Erythroblast (primary cell): ENCODE data around the gene GIMAP8.
"Not testable (repeated sequence)": the region's sequence is repeated elsewhere in the genome, so short reads cannot be mapped to it uniquely, and the experiment has no call there.

Experiments
- DNase-seq, 2 experiments: peaks; one replicate each; lab custom pipeline; 2025; lab: John Stamatoyannopoulos, UW
- GATA1 ChIP-seq: IDR thresholded peaks from 2 replicates; pipeline ENCODE4 v1.6.1; 2011; ENCODE audit warnings: low read depth, mild to moderate bottlenecking, control low read depth, low read length, moderate library complexity
- POLR2A ChIP-seq: IDR thresholded peaks from 2 replicates; pipeline ENCODE4 v1.6.1; 2011; ENCODE audit warnings: mild to moderate bottlenecking, low read length

GIMAP8 gene

DNA sequence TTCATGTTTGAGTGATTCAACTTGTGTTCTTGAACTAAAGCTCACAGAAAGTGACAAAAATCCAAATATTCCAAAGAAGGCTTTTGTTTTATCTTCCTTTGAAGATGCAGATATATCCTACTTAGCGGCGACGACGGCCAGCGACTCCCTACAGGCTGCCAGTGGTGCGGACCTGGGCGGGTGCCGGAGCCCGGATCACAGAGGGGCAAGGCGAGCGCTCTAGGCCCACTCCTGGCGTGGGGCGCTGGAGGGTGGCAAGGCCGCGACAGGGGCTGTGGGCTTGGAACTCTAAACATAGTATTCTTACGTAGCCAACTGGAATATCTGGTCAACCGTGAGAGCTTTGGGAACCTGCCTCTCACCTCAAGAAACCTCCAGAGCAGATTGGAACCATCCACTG is 63.3 kb downstream of the GIMAP8 start:
- no peak for DNase-seq
- TF ChIP-seq POLR2A, result no peak
- no peak for TF ChIP-seq GATA1

DNA sequence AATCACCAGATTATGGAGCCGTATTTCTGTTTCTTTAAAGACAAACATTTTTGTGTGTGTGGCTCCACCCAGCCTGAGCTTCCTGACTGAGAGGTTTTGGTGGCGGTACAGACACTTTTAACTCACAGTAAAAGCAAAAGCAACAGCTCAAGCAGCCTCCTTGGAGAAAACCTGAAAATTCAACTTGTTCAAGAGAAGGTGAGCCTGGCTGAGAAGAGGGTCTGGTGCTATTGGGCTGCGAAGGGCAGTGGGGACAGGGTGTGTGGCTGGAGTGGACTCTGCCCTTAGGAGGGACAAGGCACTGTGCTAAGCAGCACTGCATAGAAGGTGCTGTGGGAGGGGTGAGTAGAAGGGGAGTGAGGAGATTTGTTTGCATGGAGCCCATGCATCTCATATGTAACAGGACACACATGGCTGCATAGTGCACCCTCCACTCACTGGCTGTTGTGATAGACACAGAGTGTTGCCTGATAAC is 64.4 kb downstream of the GIMAP8 start, which contains the start of gene GIMAP7:
GIMAP7 (plus strand) TSS at position 125 of the 475 bp plus-strand sequence. CDS start 5,103 bp downstream, outside the sequence.
- no peak for DNase-seq

DNA sequence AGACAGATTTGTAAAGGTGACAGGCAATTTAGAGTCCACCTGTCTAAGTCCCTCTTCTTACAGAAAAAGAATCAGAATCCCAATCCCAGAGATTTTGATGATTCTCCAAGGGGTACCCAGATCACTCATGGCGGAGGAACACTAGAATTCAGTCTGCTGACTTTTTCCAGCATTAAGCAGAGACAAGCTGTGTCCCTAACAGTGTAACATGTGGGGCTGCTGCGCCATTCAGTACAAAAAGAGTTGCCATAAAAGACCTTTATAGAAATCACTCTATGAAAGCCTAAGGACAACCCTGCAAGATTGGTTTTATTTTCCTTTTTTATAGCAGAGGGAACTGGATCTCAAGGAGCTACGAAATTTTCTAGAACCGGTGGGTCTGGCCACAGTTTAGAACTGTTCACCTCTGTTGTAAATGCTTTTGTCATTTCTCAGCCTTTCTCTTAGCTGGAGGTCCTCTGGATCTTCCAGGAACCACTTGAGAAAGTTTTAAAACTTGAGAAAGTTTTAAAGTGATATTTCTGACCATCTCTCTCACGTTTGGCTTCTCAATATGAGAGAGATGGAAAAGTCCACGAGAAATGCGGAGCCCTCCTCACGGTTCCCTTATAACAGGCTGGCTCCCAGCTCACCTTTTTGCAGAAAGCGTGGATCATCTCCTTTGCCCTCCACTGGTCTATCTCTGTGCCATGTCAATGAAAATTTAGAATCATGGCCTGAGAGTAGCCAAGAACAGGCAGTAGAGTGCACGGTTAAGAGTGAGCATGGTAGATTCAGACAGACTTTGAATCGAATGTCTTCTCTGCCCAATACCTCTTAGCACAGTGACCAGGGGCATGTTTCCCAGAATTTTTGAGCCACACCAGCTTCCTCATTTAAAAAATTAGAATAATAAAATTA is 65.1 kb downstream of the GIMAP8 start:
- no peak for DNase-seq
- TF ChIP-seq POLR2A (no peak), GATA1 (no peak)

More for the DNA sequence above, 64.4 kb downstream of the GIMAP8 start, which contains the start of gene GIMAP7:
- TF ChIP-seq GATA1 (no peak), POLR2A (no peak)

DNA sequence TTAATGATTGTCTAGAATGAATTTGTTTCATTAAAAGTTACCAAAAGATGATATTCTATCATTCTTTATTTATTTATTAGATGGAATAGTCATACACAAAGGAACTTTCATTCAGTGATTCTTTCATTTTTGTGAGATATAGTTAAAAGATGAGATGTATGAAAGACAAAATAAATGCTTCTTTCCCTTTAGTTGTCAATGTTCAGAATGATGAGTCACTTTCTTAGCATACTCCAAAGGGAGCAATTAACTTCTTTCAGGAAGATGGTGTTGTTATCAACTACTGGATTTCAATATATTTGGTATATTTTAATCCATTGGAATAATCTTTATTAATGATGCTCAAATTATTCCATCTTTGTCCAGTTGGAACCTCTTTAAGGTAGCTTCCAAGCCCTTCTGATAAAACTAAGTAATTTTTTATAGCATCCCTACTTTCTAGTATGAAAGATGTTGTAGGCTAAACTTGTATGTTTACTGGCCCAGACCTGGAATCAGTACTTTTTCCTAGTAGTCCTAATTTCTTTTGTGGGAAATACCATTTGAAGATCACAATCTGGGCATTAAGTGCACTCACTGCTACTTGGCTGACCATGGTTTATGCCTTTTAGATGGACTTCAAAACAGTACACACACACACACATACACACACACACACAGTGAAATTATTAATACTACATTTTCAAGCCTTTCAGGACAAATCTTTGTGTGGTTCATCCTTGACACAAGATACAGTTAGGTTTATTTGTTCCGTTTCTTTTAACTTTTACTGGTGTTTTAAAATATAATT is 66.7 kb downstream of the GIMAP8 start:
- no peak for DNase-seq
- no peak for TF ChIP-seq GATA1
- no peak for TF ChIP-seq POLR2A

DNA sequence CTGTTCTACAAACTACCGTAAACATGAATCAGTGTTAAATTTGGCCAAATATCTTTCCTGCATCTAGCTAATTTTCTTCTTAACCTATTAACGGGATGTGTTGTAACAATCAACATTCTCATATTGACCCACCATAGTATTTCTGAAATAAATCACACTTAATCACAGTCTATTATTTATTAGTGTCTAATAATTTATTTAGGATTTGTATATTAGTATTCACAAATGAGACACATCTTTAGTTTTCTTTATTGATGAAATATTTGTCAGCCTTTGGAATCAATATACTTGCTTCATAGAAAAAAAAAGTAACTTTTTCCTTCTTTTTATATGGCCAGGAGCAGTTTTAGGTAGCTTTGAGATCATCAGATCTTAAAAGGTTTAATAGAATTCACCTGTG is 68.9 kb downstream of the GIMAP8 start:
- no peak for DNase-seq
- TF ChIP-seq POLR2A (no peak), GATA1 (no peak)

DNA sequence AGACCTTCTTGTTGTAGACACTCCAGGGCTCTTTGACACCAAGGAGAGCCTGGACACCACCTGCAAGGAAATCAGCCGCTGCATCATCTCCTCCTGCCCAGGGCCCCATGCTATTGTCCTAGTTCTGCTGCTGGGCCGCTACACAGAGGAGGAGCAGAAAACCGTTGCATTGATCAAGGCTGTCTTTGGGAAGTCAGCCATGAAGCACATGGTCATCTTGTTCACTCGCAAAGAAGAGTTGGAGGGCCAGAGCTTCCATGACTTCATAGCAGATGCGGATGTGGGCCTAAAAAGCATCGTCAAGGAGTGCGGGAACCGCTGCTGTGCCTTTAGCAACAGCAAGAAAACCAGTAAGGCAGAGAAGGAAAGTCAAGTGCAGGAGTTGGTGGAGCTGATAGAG is 69.7 kb downstream of the GIMAP8 start:
- TF ChIP-seq GATA1, result no peak
- no peak for TF ChIP-seq POLR2A
- no peak for DNase-seq

DNA sequence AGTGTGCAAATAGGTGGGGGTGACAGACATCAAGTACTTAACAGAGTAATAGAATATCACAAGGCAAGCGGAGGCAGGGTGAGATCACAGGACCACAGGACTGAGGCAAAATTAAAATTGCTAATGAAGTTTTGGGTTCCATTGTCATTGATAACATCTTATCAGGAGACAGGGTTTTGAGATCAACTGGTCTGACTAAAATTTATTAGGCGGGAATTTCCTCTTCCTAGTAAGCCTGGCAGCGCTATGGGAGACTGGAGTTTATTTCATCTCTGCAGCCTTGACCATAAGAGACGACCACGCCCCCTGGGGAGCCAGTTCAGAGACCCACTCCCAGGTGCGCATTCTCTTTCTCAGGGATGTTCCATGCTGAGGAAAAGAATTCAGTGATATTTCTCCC is 72.5 kb downstream of the GIMAP8 start:
- DNase-seq, result not testable (repeated sequence)

DNA sequence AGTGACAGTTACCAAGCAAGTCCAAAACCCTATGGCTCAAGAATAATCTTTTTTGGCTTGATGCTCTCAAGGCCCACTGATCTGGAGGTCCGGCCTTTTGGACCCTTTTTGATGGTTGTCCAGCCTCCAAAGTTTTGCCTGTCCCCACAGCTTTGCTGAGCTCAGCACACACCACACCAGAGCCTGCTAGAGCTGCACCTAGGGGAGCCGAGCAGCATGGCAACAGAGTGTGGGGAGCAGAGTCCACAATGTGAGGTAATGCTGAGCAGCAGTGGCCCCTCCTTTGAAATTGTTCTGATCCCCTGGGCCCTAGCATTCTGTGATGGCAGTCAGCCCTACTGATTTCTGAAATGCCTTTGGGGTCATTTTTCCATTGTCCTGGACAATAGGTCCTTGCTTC is 73.6 kb downstream of the GIMAP8 start:
- TF ChIP-seq GATA1, result no peak
- TF ChIP-seq POLR2A, result no peak
- DNase-seq, result no peak
